Metanephros (tissue), 1 donor: Measurements from ENCODE around the gene PTH2. TPM values are rescaled to one million over a fixed set of nuclear protein-coding genes. Genes with fewer than 3 reads are reported as not detected.

Experiments
- total RNA-seq: library from RNA; depleted of rRNA; stranded (reverse); fragments of >200 nt; gene quantifications from one replicate; pipeline ENCODE4 v1.2.3, GENCODE V29; 2014

PTH2 gene
- total RNA-seq, result not detected

GRCh38 chr19:49423071-49423984, at the start of gene PTH2:
Gene PTH2 (minus strand): TSS chr19:49423441. CDS start chr19:49423339, 102 bp downstream.

GRCh38 chr19:49453013-49453756, 29.9 kb upstream of the PTH2 start, which contains the start of gene ALDH16A1:
Gene ALDH16A1 (plus strand): TSS chr19:49453225. CDS start chr19:49453332, 107 bp downstream.

GRCh38 chr19:49451430-49452181, 28.4 kb upstream of the PTH2 start, which contains the start of gene PIH1D1:
Gene PIH1D1 (minus strand): TSS chr19:49451814. CDS start chr19:49451574, 240 bp downstream.

GRCh38 chr19:49441210-49441959, 18.1 kb upstream of the PTH2 start, which contains the start of gene SLC17A7:
Gene SLC17A7 (minus strand): TSS chr19:49441527. CDS start chr19:49441379, 148 bp downstream.

GRCh38 chr19:49425178-49425577, 1.9 kb upstream of the PTH2 start, which contains the start of gene GFY:
Gene GFY (plus strand): TSS chr19:49425388. CDS start chr19:49426431, 1,043 bp downstream.

GRCh38 chr19:49387936-49388372, 35.3 kb downstream of the PTH2 start, which contains the start of gene KASH5:
Gene KASH5 (plus strand): TSS chr19:49388249. CDS start chr19:49390884, 2,635 bp downstream.

Other genes starting within 250 kb of the PTH2 start
- 3.2 TPM for gene SLC6A16, start 98.2 kb downstream of the PTH2 start, total RNA-seq
- gene CD37, start 88.0 kb downstream of the PTH2 start, total RNA-seq, result 16.5 TPM
- 49.9 TPM for gene TEAD2, start 61.0 kb downstream of the PTH2 start, total RNA-seq
- gene DKKL1, start 59.6 kb downstream of the PTH2 start, total RNA-seq, result 1.5 TPM
- gene KASH5, start 35.2 kb downstream of the PTH2 start, total RNA-seq, result not detected
- not detected for gene GFY, start 1.9 kb upstream of the PTH2 start, total RNA-seq
- 2.8 TPM for gene SLC17A7, start 18.1 kb upstream of the PTH2 start, total RNA-seq
- gene PIH1D1, start 28.4 kb upstream of the PTH2 start, total RNA-seq, result 76.4 TPM
- 43.6 TPM for gene ALDH16A1, start 29.8 kb upstream of the PTH2 start, total RNA-seq
- 3.1 TPM for gene FLT3LG, start 50.8 kb upstream of the PTH2 start, total RNA-seq
- 2,667 TPM for gene RPL13A, start 64.2 kb upstream of the PTH2 start, total RNA-seq
- gene RPS11, start 73.0 kb upstream of the PTH2 start, total RNA-seq, result 2,754 TPM
- gene FCGRT, start 89.2 kb upstream of the PTH2 start, total RNA-seq, result 205 TPM
- 33.7 TPM for gene RCN3, start 104.6 kb upstream of the PTH2 start, total RNA-seq
- gene NOSIP, start 157.1 kb upstream of the PTH2 start, total RNA-seq, result 81.5 TPM
- 5.0 TPM for gene PRRG2, start 157.9 kb upstream of the PTH2 start, total RNA-seq
- 17.0 TPM for gene PRR12, start 167.7 kb upstream of the PTH2 start, total RNA-seq
- gene RRAS, start 216.7 kb upstream of the PTH2 start, total RNA-seq, result 14.7 TPM
- gene SCAF1, start 218.8 kb upstream of the PTH2 start, total RNA-seq, result 30.1 TPM
- gene IRF3, start 242.4 kb upstream of the PTH2 start, total RNA-seq, result 52.4 TPM
- gene BCL2L12, start 242.5 kb upstream of the PTH2 start, total RNA-seq, result 13.0 TPM